Stimulated activated naive CD4-positive, alpha-beta T cell treated with Interleukin-2 at 50 U/mL for 16 hours (primary cell): Measurements from ENCODE around the gene TDRD12.

ENCODE experiments used
- DNase-seq: peaks from one replicate; lab custom pipeline; 2025; lab: John Stamatoyannopoulos, UW

TDRD12 gene

GRCh38 chr19:32809754-32810153, 90.2 kb downstream of the TDRD12 start:
- DNase-seq = no peak

- no peak for DNase-seq
Measured at GRCh38 chr19:32810452-32810851, 90.9 kb downstream of the TDRD12 start.

- no peak for DNase-seq
Measured at GRCh38 chr19:32811151-32811550, 91.6 kb downstream of the TDRD12 start.

- no peak for DNase-seq
Measured at GRCh38 chr19:32812036-32812435, 92.5 kb downstream of the TDRD12 start.

GRCh38 chr19:32812571-32812970, 93.0 kb downstream of the TDRD12 start:
- DNase-seq = no peak

- no peak for DNase-seq
Measured at GRCh38 chr19:32813862-32814425, 94.4 kb downstream of the TDRD12 start.

GRCh38 chr19:32814624-32815023, 95.1 kb downstream of the TDRD12 start:
- DNase-seq = no peak

GRCh38 chr19:32816555-32817099, 97.1 kb downstream of the TDRD12 start:
- DNase-seq = no peak

GRCh38 chr19:32817569-32818476, 98.3 kb downstream of the TDRD12 start:
- no peak for DNase-seq

GRCh38 chr19:32818536-32818935, 99.0 kb downstream of the TDRD12 start:
- no peak for DNase-seq

- DNase-seq = no peak
Measured at GRCh38 chr19:32819419-32820400, 100.1 kb downstream of the TDRD12 start.

GRCh38 chr19:32822916-32823746, 103.6 kb downstream of the TDRD12 start:
- DNase-seq = no peak

- DNase-seq = no peak
Measured at GRCh38 chr19:32823747-32824102, 104.2 kb downstream of the TDRD12 start.

- no peak for DNase-seq
Measured at GRCh38 chr19:32824191-32824751, 104.7 kb downstream of the TDRD12 start.

- no peak for DNase-seq
Measured at GRCh38 chr19:32824916-32825608, 105.5 kb downstream of the TDRD12 start.

- DNase-seq = no peak
Measured at GRCh38 chr19:32828139-32828538, 108.6 kb downstream of the TDRD12 start.

GRCh38 chr19:32828643-32829344, 109.2 kb downstream of the TDRD12 start:
- DNase-seq = no peak

- no peak for DNase-seq
Measured at GRCh38 chr19:32829345-32829896, 109.9 kb downstream of the TDRD12 start.
